Parathyroid adenoma (tissue), 2 donors: ENCODE results near the gene HAVCR2.

ENCODE experiments used
- H2AFZ ChIP-seq: fragments of 300-600 bp; sonication (generic); one replicate; pipeline ENCODE4 v1.7.0; 2017; ENCODE audit warnings: antibody characterized with exemption, mild to moderate bottlenecking
- H3K27ac ChIP-seq: fragments of 300-600 bp; sonication (generic); one replicate; pipeline ENCODE4 v1.7.0; 2017
- H3K27me3 ChIP-seq: fragments of 300-600 bp; sonication (generic); one replicate; pipeline ENCODE4 v1.7.0; 2017; ENCODE audit warnings: low read length; ENCODE audit not compliant: control insufficient read depth, insufficient read depth
- H3K36me3 ChIP-seq: fragments of 300-600 bp; sonication (generic); one replicate; pipeline ENCODE4 v1.7.0; 2017; ENCODE audit warnings: low read length; ENCODE audit not compliant: control insufficient read depth, insufficient read depth
- H3K4me1 ChIP-seq: fragments of 300-600 bp; sonication (generic); one replicate; pipeline ENCODE4 v1.7.0; 2017; ENCODE audit warnings: control low read depth
- H3K4me2 ChIP-seq: fragments of 300-600 bp; sonication (generic); one replicate; pipeline ENCODE4 v1.7.0; 2017; ENCODE audit warnings: low read length
- H3K4me3 ChIP-seq: fragments of 300-600 bp; sonication (generic); one replicate; pipeline ENCODE4 v1.7.0; 2017; ENCODE audit warnings: low read depth, low read length
- H3K79me2 ChIP-seq: fragments of 300-600 bp; sonication (generic); one replicate; pipeline ENCODE4 v1.7.0; 2017; ENCODE audit warnings: control low read depth
- H3K9ac ChIP-seq: fragments of 300-600 bp; sonication (generic); one replicate; pipeline ENCODE4 v1.7.0; 2017; ENCODE audit warnings: mild to moderate bottlenecking
- H3K9me3 ChIP-seq: fragments of 300-600 bp; sonication (generic); one replicate; pipeline ENCODE4 v1.7.0; 2017; ENCODE audit warnings: low read length; ENCODE audit not compliant: control insufficient read depth
- TF ChIP-seq, protein P1 (sequence below): fragments of 300-600 bp; sonication (generic); IDR thresholded peaks from one replicate; pipeline ENCODE4 v1.7.0; 2017; ENCODE audit warnings: antibody characterized with exemption, mild to moderate bottlenecking
- donor health status: primary hyperparathyroidism.

The HAVCR2 gene

DNA sequence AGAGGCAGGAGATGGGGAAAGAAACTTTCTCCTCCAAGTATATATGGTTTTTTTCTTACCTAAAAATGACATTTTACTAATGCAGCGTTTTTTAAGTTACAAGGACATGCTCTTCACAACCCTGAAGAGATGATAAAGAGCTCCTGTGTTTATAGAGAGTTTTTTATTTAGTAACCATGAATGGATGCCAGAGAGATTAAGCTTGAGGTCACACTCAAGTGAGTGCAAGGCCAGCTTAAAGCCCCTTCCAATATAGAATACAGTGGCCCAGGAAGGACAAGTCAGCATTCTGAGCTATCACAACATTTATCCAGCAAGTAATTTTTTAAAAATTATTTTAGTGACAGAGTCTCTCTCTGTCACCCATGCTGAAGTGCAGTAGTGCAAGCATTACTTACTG lies 6.7 kb upstream of the HAVCR2 start:
- Histone ChIP-seq H3K79me2 (no peaks in the 10 kb centered on the region), H3K4me2 (no peak overlapping the region), H3K27me3 (no peaks in the 10 kb centered on the region), H2AFZ (no peak overlapping the region), H3K9me3 (no peaks in the 10 kb centered on the region), H3K27ac (no peak overlapping the region), H3K36me3 (no peaks in the 10 kb centered on the region), H3K9ac (no peak overlapping the region), H3K4me1 (no peaks in the 10 kb centered on the region), H3K4me3 (no peak overlapping the region)
- TF ChIP-seq, protein P1, sequence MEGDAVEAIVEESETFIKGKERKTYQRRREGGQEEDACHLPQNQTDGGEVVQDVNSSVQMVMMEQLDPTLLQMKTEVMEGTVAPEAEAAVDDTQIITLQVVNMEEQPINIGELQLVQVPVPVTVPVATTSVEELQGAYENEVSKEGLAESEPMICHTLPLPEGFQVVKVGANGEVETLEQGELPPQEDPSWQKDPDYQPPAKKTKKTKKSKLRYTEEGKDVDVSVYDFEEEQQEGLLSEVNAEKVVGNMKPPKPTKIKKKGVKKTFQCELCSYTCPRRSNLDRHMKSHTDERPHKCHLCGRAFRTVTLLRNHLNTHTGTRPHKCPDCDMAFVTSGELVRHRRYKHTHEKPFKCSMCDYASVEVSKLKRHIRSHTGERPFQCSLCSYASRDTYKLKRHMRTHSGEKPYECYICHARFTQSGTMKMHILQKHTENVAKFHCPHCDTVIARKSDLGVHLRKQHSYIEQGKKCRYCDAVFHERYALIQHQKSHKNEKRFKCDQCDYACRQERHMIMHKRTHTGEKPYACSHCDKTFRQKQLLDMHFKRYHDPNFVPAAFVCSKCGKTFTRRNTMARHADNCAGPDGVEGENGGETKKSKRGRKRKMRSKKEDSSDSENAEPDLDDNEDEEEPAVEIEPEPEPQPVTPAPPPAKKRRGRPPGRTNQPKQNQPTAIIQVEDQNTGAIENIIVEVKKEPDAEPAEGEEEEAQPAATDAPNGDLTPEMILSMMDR, result no peak

DNA sequence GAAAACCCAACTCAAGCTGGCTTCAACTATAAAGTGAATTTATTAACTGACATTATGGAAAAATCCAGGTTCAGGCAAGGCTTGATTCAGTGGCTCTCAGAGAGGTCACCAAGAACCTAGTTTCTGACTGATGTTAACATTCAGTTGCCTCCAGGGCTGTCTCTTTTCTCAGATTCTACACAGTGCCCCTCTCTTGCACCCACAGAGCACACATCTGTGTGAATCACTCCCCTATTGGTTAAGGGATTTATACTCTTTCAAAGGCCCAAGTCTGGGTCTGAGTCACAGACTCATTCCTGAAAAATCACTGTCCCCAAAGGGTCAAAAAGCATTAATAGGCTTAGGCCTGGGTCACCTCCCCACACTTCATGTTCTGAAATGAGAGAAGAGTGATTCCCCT lies 6.2 kb upstream of the HAVCR2 start:
- H3K9me3 ChIP-seq, result no peaks in the 10 kb centered on the region
- H3K4me3 ChIP-seq, result no peak overlapping the region
- no peaks in the 10 kb centered on the region for H3K4me1 ChIP-seq
- H3K79me2 ChIP-seq, result no peaks in the 10 kb centered on the region
- H3K36me3 ChIP-seq, result no peaks in the 10 kb centered on the region
- no peak overlapping the region for H3K9ac ChIP-seq
- H2AFZ ChIP-seq, result no peak overlapping the region
- no peaks in the 10 kb centered on the region for H3K27me3 ChIP-seq
- no peak overlapping the region for H3K27ac ChIP-seq
- H3K4me2 ChIP-seq, result no peak overlapping the region
- TF ChIP-seq, protein P1, result no peak

DNA sequence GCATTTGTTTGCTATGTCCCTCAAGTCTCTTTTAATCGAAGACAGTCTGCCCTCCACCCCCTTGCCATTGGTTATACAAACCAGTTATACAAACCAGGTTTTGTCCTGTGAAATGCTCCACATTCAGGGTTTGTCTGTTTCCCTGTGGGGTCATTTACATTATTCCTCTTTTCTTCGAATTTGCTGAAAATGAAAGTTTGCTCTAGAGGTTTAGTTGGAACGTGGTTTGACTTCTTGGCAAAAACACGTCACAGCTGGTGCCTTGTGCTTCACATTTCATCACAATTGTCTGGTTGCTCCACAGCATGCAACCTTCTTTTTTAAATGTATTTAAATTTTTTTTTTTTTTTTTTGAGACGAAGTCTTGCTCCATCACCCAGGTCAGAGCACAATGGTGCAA lies 4.2 kb upstream of the HAVCR2 start:
- Histone ChIP-seq H3K4me3 (no peak overlapping the region), H3K4me1 (no peaks in the 10 kb centered on the region), H3K79me2 (no peaks in the 10 kb centered on the region), H3K9ac (no peak overlapping the region), H3K27me3 (no peaks in the 10 kb centered on the region), H3K36me3 (no peaks in the 10 kb centered on the region), H3K9me3 (no peaks in the 10 kb centered on the region), H3K27ac (no peak overlapping the region), H2AFZ (no peak overlapping the region), H3K4me2 (no peak overlapping the region)
- TF ChIP-seq, protein P1, result no peak

DNA sequence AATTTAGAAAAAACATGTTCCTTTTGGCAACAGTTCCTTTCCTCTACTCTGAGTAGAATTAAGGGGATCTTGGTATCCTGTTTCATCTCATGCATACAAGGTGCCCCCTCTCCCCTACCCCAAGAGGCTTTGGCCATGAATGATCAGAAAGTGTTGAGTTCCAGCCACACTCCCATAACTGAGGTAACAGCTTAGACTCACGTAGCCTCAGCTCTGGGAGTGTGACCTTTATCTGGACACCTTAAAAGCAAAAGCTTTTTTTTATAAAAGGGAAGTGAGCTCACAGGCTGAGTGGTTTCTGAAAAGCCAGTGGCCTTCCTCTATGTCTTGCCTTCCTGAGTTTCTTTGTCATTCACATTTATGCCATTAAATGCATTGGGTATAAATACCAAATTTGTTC lies 900 bp upstream of the HAVCR2 start:
- TF ChIP-seq, protein P1, result no peak
- Histone ChIP-seq H3K4me2 (no peak overlapping the region), H3K27ac (no peak overlapping the region), H3K4me3 (no peak overlapping the region), H3K36me3 (no peaks in the 10 kb centered on the region), H3K27me3 (no peaks in the 10 kb centered on the region), H3K4me1 (no peaks in the 10 kb centered on the region), H3K9ac (no peak overlapping the region), H3K79me2 (no peaks in the 10 kb centered on the region), H2AFZ (no peak overlapping the region), H3K9me3 (no peaks in the 10 kb centered on the region)

DNA sequence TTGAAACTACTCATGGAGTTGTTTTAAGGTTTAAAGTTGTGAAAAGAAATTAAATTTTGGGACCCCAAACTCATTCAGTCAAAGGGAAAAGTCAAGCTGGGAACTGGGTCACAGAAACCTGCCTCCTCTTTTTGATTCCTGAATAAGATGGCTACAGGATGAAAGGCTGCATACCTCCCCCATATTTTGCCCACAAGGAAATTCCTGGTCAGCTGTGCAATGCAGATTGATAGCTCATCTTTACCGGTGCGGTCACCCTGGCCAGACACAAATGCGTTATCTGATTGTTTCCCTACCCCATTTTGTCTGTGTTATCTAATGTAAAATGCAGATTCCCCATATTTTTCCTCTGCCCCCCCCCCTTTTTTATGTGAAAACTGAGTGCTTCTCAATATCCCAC lies 1.3 kb downstream of the HAVCR2 start:
- H2AFZ ChIP-seq, result no peak overlapping the region
- no peaks in the 10 kb centered on the region for H3K36me3 ChIP-seq
- no peaks in the 10 kb centered on the region for H3K79me2 ChIP-seq
- H3K27ac ChIP-seq, result no peak overlapping the region
- no peak overlapping the region for H3K4me3 ChIP-seq
- no peaks in the 10 kb centered on the region for H3K9me3 ChIP-seq
- TF ChIP-seq, protein P1, result no peak
- no peaks in the 10 kb centered on the region for H3K27me3 ChIP-seq
- H3K4me2 ChIP-seq, result no peak overlapping the region
- no peaks in the 10 kb centered on the region for H3K4me1 ChIP-seq
- no peak overlapping the region for H3K9ac ChIP-seq
